Body of pancreas (tissue), 4 donors: ENCODE measurements around the gene DUSP6. TPM values are rescaled to one million over a fixed set of nuclear protein-coding genes. Genes with fewer than 3 reads are reported as not detected.
A peak's percentile ranks its signal among the peaks of the same experiment; 100 is the strongest.

Source experiments
- ATAC-seq: fragments of 150-250 bp; one replicate; pipeline ENCODE4 v1.9.1; 2016
- DNase-seq, 4 donors: peaks; one replicate each; pipeline ENCODE4 v3.0.0-alpha.2; 2019
- H3K27ac ChIP-seq, 4 donors: fragments of 200-600 bp; sonication (generic); 1 replicate in 3 of 4; 2 replicates in 1 of 4; pipeline versions ENCODE4 v1.5.1 to v1.6.1; 2016 to 2019; ENCODE audit warnings: mild to moderate bottlenecking in 1 of 4, mixed read lengths in 1 of 4, moderate library complexity in 1 of 4
- H3K27me3 ChIP-seq, 2 donors: fragments of 200-600 bp; sonication (generic); one replicate each; pipeline ENCODE4 v1.6.0; 2016; ENCODE audit warnings: mild to moderate bottlenecking in 1 of 2
- H3K36me3 ChIP-seq, 2 donors: fragments of 200-600 bp; sonication (generic); replicated peaks in 1 of 2; 2 replicates each; pipeline ENCODE4 v1.5.1; 2016; ENCODE audit warnings: low read depth in 2 of 2; ENCODE audit not compliant: insufficient read depth in 1 of 2
- H3K4me1 ChIP-seq: fragments of 200-600 bp; sonication (generic); one replicate; pipeline ENCODE4 v1.6.0; 2016
- H3K4me3 ChIP-seq, 2 donors: fragments of 200-600 bp; sonication (generic); 1 replicate in 1 of 2; 2 replicates in 1 of 2; pipeline ENCODE4 v1.5.1; 2016 to 2019
- H3K9me3 ChIP-seq, 3 donors: fragments of 200-600 bp; sonication (generic); 1 replicate in 2 of 3; 2 replicates in 1 of 3; pipeline ENCODE4 v1.5.1; 2016
- CTCF ChIP-seq, 7 experiments: fragments of 450-650 bp in 4 of 7; fragments of 200-600 bp in 3 of 7; sonication (generic) in 3 of 7; IDR thresholded peaks; one replicate each; pipeline ENCODE4 v1.5.1; 2016 to 2019; ENCODE audit warnings: antibody characterized with exemption in 7 of 7
- POLR2A ChIP-seq, 3 donors: fragments of 450-650 bp; IDR thresholded peaks; one replicate each; pipeline ENCODE4 v1.6.1; 2016; ENCODE audit warnings: antibody characterized with exemption in 3 of 3, mild to moderate bottlenecking in 2 of 3
- WGBS, 2 donors: methylation state at CpG; one replicate each; pipeline ENCODE4 v1.1.5; 2017; 5-methylcytosine and 5-hydroxymethylcytosine counted together
- intact Hi-C: fragments of 100-400 bp; cut with DNase I; formaldehyde crosslinking; loops from one replicate; pipeline ENCODE4 v1.15.1; 2023
- total RNA-seq, 2 donors: library from RNA; depleted of rRNA; stranded (reverse); fragments of >200 nt; gene quantifications; one replicate each; pipeline ENCODE4 v1.1.0, GENCODE V29; 2016

Gene DUSP6
- total RNA-seq, 2 donors from 2014 or later: 21.3 to 49.8 TPM

GRCh38 chr12:89376844-89377243 lies 24.5 kb upstream of the DUSP6 start:
- DNase-seq (no peak), ATAC-seq (no peak)
- no peak overlapping the region for H3K27ac ChIP-seq
- H3K36me3 ChIP-seq: no peaks in the 10 kb centered on the region
- peaks cover 21% of the 10 kb centered on the region for H3K4me1 ChIP-seq
- 86 to 88% methylated on average over 2 of the region's 2 CpGs for WGBS, 2 donors
- no peak overlapping the region for H3K4me3 ChIP-seq
- TF ChIP-seq POLR2A (IDR thresholded peaks at IDR 0.05) (no peak), CTCF (IDR thresholded peaks at IDR 0.05) (no peak)
- H3K9me3 ChIP-seq: no peaks in the 10 kb centered on the region
- intact Hi-C loops: no loop called here
- H3K27me3 ChIP-seq: no peaks in the 10 kb centered on the region

GRCh38 chr12:89376202-89376529 lies 23.9 kb upstream of the DUSP6 start:
- no peaks in the 10 kb centered on the region for H3K9me3 ChIP-seq
- no peak overlapping the region for H3K4me3 ChIP-seq
- no peaks in the 10 kb centered on the region for H3K27me3 ChIP-seq
- no peaks in the 10 kb centered on the region for H3K36me3 ChIP-seq
- DNase-seq: no peak
- 92 to 94% methylated on average over 1 of the region's 1 CpG for WGBS, 2 donors
- ATAC-seq: no peak
- TF ChIP-seq CTCF (IDR thresholded peaks at IDR 0.05): no peak
- no peak for TF ChIP-seq POLR2A (IDR thresholded peaks at IDR 0.05)
- H3K27ac ChIP-seq: no peak overlapping the region
- intact Hi-C loops: no loop called here
- peaks cover 21% of the 10 kb centered on the region for H3K4me1 ChIP-seq

- peak; percentile 72 for ATAC-seq
Measured at GRCh38 chr12:89373763-89374572, 21.7 kb upstream of the DUSP6 start.

GRCh38 chr12:89372584-89373370 lies 20.5 kb upstream of the DUSP6 start:
- H3K4me1 ChIP-seq: peaks cover 29% of the 10 kb centered on the region
- DNase-seq (no peak), ATAC-seq (no peak)
- H3K27ac ChIP-seq: no peak overlapping the region
- H3K27me3 ChIP-seq: no peaks in the 10 kb centered on the region
- no peaks in the 10 kb centered on the region for H3K36me3 ChIP-seq
- no peak overlapping the region for H3K4me3 ChIP-seq
- intact Hi-C loops: no loop called here
- 64 to 67% methylated on average over 6 of the region's 6 CpGs for WGBS, 2 donors
- TF ChIP-seq POLR2A (IDR thresholded peaks at IDR 0.05): no peak
- no peak for TF ChIP-seq CTCF (IDR thresholded peaks at IDR 0.05)
- H3K9me3 ChIP-seq: no peaks in the 10 kb centered on the region

More at GRCh38 chr12:89373763-89374572, 21.7 kb upstream of the DUSP6 start:
- Histone ChIP-seq H3K4me1 (peaks cover 21% of the 10 kb centered on the region), H3K27ac (peak overlapping the region in 2 of 4 donors; percentile 36 to 68), H3K36me3 (no peaks in the 10 kb centered on the region), H3K4me3 (no peak overlapping the region), H3K27me3 (no peaks in the 10 kb centered on the region), H3K9me3 (no peaks in the 10 kb centered on the region)
- 42 to 66% methylated on average over 2 of the region's 2 CpGs for WGBS, 2 donors
- TF ChIP-seq POLR2A (IDR thresholded peaks at IDR 0.05): no peak
- no peak for TF ChIP-seq CTCF (IDR thresholded peaks at IDR 0.05)
- intact Hi-C loops: no loop called here
- DNase-seq: peak in 3 of 4 donors; percentile 25 to 57 (median 51)
